BLaER1 (cell line): Measurements from ENCODE around the gene CCDC85C.
A peak's percentile ranks its signal among the peaks of the same experiment; 100 is the strongest.

Source experiments
- H3K27ac ChIP-seq: shearing (Covaris generic); formaldehyde crosslinking; 2 replicates; pipeline ENCODE4 v1.8.1; 2022
- H3K27me3 ChIP-seq: shearing (Covaris generic); formaldehyde crosslinking; 2 replicates; pipeline ENCODE4 v1.8.1; 2022
- H3K36me3 ChIP-seq: shearing (Covaris generic); formaldehyde crosslinking; 2 replicates; pipeline ENCODE4 v1.8.1; 2022
- H3K4me1 ChIP-seq: shearing (Covaris generic); formaldehyde crosslinking; 2 replicates; pipeline ENCODE4 v1.8.1; 2022
- H3K4me2 ChIP-seq: shearing (Covaris generic); formaldehyde crosslinking; 2 replicates; pipeline ENCODE4 v1.8.1; 2022
- H3K4me3 ChIP-seq: shearing (Covaris generic); formaldehyde crosslinking; 2 replicates; pipeline ENCODE4 v1.8.1; 2022
- H3K9ac ChIP-seq: shearing (Covaris generic); formaldehyde crosslinking; 2 replicates; pipeline ENCODE4 v1.8.1; 2022
- H3K9me3 ChIP-seq: shearing (Covaris generic); formaldehyde crosslinking; 2 replicates; pipeline ENCODE4 v1.8.1; 2022
- H4K20me1 ChIP-seq: shearing (Covaris generic); formaldehyde crosslinking; 2 replicates; pipeline ENCODE4 v1.8.1; 2022
- Cebpa-rat ChIP-seq: shearing (Covaris generic); IDR thresholded peaks from 2 replicates; pipeline ENCODE4 v1.8.1; 2022

The CCDC85C gene

DNA sequence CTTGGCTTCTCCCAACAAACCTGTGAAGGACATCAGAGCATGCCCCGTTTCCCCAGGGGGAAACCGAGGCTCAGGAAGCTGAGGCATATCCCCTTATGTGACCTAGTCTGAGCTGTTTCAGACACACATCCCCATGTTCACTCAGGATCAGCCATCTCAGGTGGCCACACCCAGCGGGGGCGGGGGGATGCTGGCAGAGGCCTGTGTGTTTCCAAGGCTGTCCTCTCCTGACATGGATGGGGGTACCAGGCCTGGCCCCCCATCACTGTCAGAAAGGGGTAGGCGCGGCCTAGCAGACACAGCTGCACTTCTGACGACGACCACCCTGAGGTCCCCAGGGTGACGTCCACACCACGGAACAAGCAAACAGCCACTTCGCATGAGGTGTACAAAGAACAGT is 22.1 kb downstream of the CCDC85C start:
- Histone ChIP-seq H3K4me1 (peaks cover 80% of the 10 kb centered on the region), H3K27ac (no peak overlapping the region), H3K27me3 (no peaks in the 10 kb centered on the region)

GRCh38 chr14:99581374-99581773 is 22.6 kb downstream of the CCDC85C start:
- Histone ChIP-seq H3K27me3 (no peaks in the 10 kb centered on the region), H3K4me2 (peak overlapping the region; percentile 62), H3K4me1 (peaks cover 80% of the 10 kb centered on the region), H3K9me3 (no peaks in the 10 kb centered on the region), H3K36me3 (0 out of 2 replicates have a peak, but pooled peaks cover 5% of the 10 kb centered on the region), H4K20me1 (peaks cover 88% of the 10 kb centered on the region), H3K4me3 (no peak overlapping the region), H3K27ac (0 out of 2 replicates have a peak overlapping the region, but pooled peaks have one; percentile 9), H3K9ac (0 out of 2 replicates have a peak overlapping the region, but pooled peaks have one; percentile 29)
- no peak for TF ChIP-seq Cebpa-rat

More for the DNA sequence above, 22.1 kb downstream of the CCDC85C start:
- Histone ChIP-seq H3K4me2 (peak overlapping the region; percentile 62), H3K9me3 (no peaks in the 10 kb centered on the region), H4K20me1 (peaks cover 88% of the 10 kb centered on the region), H3K9ac (no peak overlapping the region), H3K4me3 (no peak overlapping the region), H3K36me3 (0 out of 2 replicates have a peak, but pooled peaks cover 5% of the 10 kb centered on the region)
- no peak for TF ChIP-seq Cebpa-rat

DNA sequence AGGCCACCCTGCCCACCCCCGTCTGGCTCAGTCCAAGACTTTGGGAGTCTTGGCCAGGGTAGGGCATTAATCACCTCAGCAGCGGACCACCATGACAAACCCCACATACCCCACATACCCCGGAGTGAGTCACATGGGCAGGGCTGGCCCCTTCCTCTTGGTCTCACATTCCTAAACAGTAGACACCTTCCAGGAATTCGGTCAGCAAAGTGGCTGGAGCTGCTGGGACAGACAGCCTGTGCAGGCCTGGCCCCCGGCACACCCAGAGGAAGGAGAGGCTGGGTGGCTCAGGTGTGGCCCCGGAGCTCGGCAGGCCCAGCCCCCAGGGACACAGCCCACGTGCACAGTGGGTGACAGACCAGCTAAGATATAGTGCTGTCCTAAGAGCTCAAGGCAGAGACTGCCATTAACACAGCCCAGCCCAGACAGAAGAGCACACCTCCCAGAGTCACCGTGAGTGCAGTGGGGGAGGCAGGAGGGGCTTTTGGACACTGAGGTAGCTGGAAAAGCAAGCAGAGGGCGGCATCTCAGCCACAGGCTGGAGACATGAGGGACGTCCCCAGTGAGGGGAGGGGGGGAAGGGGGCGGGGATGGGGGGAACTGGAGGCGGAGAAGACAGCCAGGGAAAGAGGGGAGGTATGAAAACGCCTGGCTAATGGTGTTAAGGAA is 24.0 kb downstream of the CCDC85C start:
- Histone ChIP-seq H3K27ac (peak overlapping the region; percentile 10), H3K4me1 (peaks cover 80% of the 10 kb centered on the region), H3K27me3 (no peaks in the 10 kb centered on the region), H3K36me3 (0 out of 2 replicates have a peak, but pooled peaks cover 5% of the 10 kb centered on the region), H3K9ac (no peak overlapping the region), H3K4me3 (no peak overlapping the region), H3K9me3 (no peaks in the 10 kb centered on the region), H3K4me2 (peak overlapping the region; percentile 62), H4K20me1 (peaks cover 88% of the 10 kb centered on the region)
- no peak for TF ChIP-seq Cebpa-rat

DNA sequence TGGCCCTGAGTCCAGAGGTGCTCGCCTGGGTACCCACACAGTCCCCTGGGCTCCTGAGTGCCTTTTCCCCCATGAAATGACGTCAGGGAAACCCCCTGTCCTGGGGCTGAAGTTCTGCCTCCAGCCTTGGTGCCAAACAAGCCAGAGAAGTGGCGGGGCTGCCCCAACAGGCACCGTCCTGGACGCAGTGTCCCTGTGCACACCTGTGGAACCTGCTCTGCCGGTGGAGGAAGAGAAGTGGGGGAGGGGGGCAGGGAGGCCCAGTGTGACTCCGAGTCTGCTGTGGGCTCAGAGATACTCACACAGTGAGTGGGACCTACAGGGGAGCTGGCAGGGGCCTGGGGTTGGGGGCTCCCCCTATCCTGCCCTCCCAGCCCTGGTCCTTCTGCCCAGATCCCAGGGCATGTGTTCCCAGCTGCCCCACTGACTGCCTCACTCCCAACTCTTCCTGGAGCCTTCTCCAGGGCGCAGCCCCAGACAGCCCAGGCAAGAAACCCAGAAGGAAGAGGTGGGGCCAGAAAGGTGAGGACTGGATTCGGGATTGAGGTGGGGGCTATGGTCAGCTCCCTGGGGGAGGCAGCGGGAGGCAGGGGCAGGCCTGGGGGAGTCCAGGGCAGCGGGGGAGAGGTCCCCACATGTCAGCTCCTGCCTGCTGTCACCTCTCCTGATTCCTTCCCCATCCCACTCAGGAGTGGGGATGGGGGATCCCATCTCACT is 24.7 kb downstream of the CCDC85C start:
- TF ChIP-seq Cebpa-rat, result no peak
- Histone ChIP-seq H3K27ac (peak overlapping the region; percentile 10), H4K20me1 (peaks cover 88% of the 10 kb centered on the region), H3K4me3 (no peak overlapping the region), H3K9me3 (no peaks in the 10 kb centered on the region), H3K36me3 (0 out of 2 replicates have a peak, but pooled peaks cover 5% of the 10 kb centered on the region), H3K4me2 (peak overlapping the region; percentile 60), H3K27me3 (no peaks in the 10 kb centered on the region), H3K4me1 (peaks cover 80% of the 10 kb centered on the region), H3K9ac (no peak overlapping the region)

- Histone ChIP-seq H3K4me2 (peak overlapping the region; percentile 60; the same call in 1 of the 2 replicates), H3K4me1 (peaks cover 80% of the 10 kb centered on the region), H3K4me3 (no peak overlapping the region), H3K9ac (no peak overlapping the region), H3K36me3 (0 out of 2 replicates have a peak, but pooled peaks cover 5% of the 10 kb centered on the region), H3K9me3 (no peaks in the 10 kb centered on the region), H4K20me1 (peaks cover 88% of the 10 kb centered on the region), H3K27ac (0 out of 2 replicates have a peak overlapping the region, but pooled peaks have one; percentile 10), H3K27me3 (no peaks in the 10 kb centered on the region)
- TF ChIP-seq Cebpa-rat, result no peak
Observed at GRCh38 chr14:99578541-99579101, 25.4 kb downstream of the CCDC85C start.

DNA sequence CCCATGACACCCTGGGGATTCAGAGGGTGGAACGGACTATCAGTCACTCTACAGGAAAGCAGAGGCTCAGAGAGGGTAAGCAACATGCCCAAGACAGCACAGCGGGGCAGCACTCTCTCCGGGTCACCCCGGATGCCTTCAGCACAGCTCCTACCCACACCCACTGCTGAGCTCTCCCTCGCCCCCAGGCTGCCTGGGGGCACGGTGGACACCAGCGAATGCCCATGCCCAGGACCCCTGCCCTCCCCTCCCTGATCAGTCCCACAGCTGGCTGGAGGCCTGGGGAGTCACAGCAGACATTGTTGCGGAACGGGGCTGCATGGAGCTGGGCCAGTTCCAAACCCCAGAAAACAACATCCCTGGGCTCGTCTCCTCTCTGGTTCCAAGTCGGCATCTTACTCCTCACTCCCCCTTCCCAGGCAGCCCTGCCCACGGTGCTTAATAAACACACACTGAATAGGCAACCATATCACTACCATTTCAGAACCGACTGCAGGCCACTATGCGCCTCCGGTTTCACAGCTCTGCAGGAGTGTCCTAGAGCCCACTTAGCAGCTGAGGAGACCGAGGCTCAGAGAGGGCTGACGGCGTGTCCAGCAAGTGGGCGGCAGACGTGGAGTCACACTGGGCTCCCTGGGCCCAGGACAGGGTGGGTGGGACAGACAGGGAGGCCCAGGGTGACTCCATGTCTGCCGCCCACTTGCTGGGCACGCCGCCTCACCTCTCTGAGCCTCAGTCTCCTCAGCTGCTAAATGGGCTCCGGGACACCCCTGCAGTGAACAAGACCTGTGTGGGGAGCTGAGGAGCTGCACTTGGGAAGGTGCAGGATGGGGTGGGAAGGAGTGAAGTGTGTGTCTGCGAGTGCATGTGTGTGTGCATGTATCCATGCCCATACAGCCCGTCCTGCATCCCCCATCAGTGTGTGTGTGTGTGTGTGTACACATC is 27.0 kb downstream of the CCDC85C start:
- Histone ChIP-seq H3K9ac (0 out of 2 replicates have a peak overlapping the region, but pooled peaks have one; percentile 34), H3K27ac (no peak overlapping the region), H3K27me3 (no peaks in the 10 kb centered on the region), H3K9me3 (no peaks in the 10 kb centered on the region), H3K4me3 (no peak overlapping the region), H3K36me3 (0 out of 2 replicates have a peak, but pooled peaks cover 4% of the 10 kb centered on the region), H3K4me1 (peaks cover 88% of the 10 kb centered on the region), H3K4me2 (peak overlapping the region; percentile 84; the same call in 1 of the 2 replicates), H4K20me1 (peaks cover 92% of the 10 kb centered on the region)
- TF ChIP-seq Cebpa-rat, result no peak

GRCh38 chr14:99576304-99576703 is 27.7 kb downstream of the CCDC85C start:
- Histone ChIP-seq H3K27me3 (no peaks in the 10 kb centered on the region), H3K4me3 (no peak overlapping the region), H3K27ac (0 out of 2 replicates have a peak overlapping the region, but pooled peaks have one; percentile 83), H3K4me1 (peaks cover 88% of the 10 kb centered on the region), H3K4me2 (peak overlapping the region; percentile 84), H4K20me1 (peaks cover 92% of the 10 kb centered on the region), H3K9ac (0 out of 2 replicates have a peak overlapping the region, but pooled peaks have one; percentile 34), H3K9me3 (no peaks in the 10 kb centered on the region), H3K36me3 (no peaks in the 10 kb centered on the region)
- no peak for TF ChIP-seq Cebpa-rat

DNA sequence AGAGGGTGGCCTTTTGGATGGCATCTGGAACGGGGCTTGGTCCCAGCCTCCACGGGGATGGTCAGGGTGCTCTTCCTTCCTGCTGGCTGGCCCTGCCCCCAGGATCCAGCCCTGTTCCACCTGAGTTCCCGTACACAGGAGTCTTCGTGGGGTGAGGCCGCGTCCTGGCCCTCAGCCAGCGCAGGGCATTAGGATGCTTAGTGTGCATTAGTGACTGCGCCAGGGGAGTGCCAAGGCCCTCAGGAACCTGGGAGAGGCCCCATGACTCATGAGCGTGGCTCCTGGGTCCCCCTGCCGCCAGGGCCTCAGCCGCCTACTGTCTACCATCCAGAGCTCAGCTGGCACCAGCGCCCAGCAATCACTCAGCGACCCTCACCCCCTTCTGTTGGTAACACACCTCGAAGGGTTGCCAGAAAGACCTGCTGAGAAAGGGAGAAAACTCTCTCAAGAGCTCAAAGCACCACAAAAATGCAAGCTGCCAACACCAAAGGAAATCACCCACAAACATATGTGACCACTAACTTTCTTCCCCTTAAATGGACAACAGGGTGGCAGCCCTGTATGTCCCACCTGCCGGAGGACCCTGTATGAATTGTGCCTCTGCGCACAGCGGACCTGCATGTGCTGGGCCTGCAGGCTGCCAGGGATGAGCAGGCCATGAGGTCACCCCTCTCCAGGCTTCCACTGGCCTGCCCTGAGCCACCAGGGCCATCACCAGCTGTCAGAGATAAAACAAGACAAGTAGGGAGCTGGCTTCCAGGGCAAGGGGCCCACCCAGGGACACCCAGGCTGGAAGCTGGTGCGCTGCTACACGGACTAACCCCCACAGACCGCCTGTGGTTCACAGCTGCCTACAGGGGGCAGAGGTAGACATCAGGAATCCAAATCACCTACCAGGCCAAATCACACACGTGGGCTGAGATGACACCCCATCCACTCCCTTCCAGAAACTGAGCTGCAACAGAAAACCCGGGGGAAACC is 28.7 kb downstream of the CCDC85C start:
- Histone ChIP-seq H3K9ac (peak overlapping the region; percentile 45), H3K4me1 (peaks cover 88% of the 10 kb centered on the region), H4K20me1 (peaks cover 95% of the 10 kb centered on the region), H3K27ac (peak overlapping the region; percentile 83), H3K4me2 (peak overlapping the region; percentile 84), H3K36me3 (no peaks in the 10 kb centered on the region), H3K4me3 (no peak overlapping the region), H3K9me3 (no peaks in the 10 kb centered on the region), H3K27me3 (no peaks in the 10 kb centered on the region)
- TF ChIP-seq Cebpa-rat, result no peak
